Measurements from ENCODE around the gene FCRL5. TPM values are rescaled to one million over a fixed set of nuclear protein-coding genes. Genes with fewer than 3 reads are reported as not detected.

Gene FCRL5
- total and polyA plus RNA-seq, 2 donors (not counting 3 experiments of a cell fraction or from before 2014, with no cell fraction given): not detected

GRCh38 chr1:157490467-157491165 is 61.7 kb downstream of the FCRL5 start:
- TF ChIP-seq FOS (IDR thresholded peaks at IDR 0.05; ENCODE audit: borderline replicate concordance, insufficient read depth, low read length) (no peak), CTCF (IDR thresholded peaks at IDR 0.05; ENCODE audit: extremely low read depth in 1 of 2, insufficient read depth in 1 of 2, low read depth in 1 of 2, low read length in 2 of 2) (peak; percentile 62 to 76)
- ChIA-PET CTCF (interaction anchor here (0.7 to 2.7 kb wide), 4 partner anchors 112 to 124 kb away, joined by 3 to 37 read pairs (median 4); no protein-coding TSS in a partner anchor), POLR2A (no interaction called here)
- H3K4me2 ChIP-seq (ENCODE audit: insufficient read depth, low read length): no peak overlapping the region
- H4K20me1 ChIP-seq (replicated peaks; ENCODE audit: control insufficient read depth, extremely low read depth, insufficient read depth, low read length): no peaks in the 10 kb centered on the region
- BruUV-seq (replicated peaks): no TSS peak
- dilution Hi-C loops (cut with MboI; ENCODE audit: extremely low pct_ligation_motif_present, low sequenced_read_pairs) (no loop called here), intact Hi-C loops (cut with micrococcal nuclease) (no loop called here)
- no peak overlapping the region for H3K4me3 ChIP-seq (replicated peaks in 1 of 3; ENCODE audit: insufficient read depth in 1 of 3, low read depth in 1 of 3, low read length in 3 of 3)
- H3K79me2 ChIP-seq (ENCODE audit: control insufficient read depth, insufficient read depth, low read length): no peaks in the 10 kb centered on the region
- H3K9me1 ChIP-seq (replicated peaks; ENCODE audit: control insufficient read depth, extremely low read depth, insufficient read depth, low read length): no peaks in the 10 kb centered on the region
- peak; percentile 81 for FAIRE-seq
- peak; percentile 58 for DNase-seq (ENCODE audit: low read depth, low spot score)
- H3K36me3 ChIP-seq (ENCODE audit: control insufficient read depth in 2 of 2, extremely low read depth in 1 of 2, insufficient read depth in 2 of 2, low read length in 2 of 2): no peaks in the 10 kb centered on the region
- no peak overlapping the region for H2AFZ ChIP-seq (ENCODE audit: low read depth, low read length)
- no peak overlapping the region for H3K9ac ChIP-seq (replicated peaks; ENCODE audit: extremely low read depth, insufficient read depth, low read length)
- H3K27me3 ChIP-seq (ENCODE audit: control insufficient read depth in 2 of 2, insufficient read depth in 2 of 2, low read length in 2 of 2): peaks cover 0 to 6% of the 10 kb centered on the region in 2 experiments
- no peaks in the 10 kb centered on the region for H3K9me3 ChIP-seq (replicated peaks; ENCODE audit: control insufficient read depth, insufficient read depth, low read length)
- H3K27ac ChIP-seq (ENCODE audit: insufficient read depth, low read depth, low read length): no peak overlapping the region
- no peaks in the 10 kb centered on the region for H3K4me1 ChIP-seq (ENCODE audit: control insufficient read depth, extremely low read depth, insufficient read depth, low read length)

- no peaks in the 10 kb centered on the region for H3K79me2 ChIP-seq (ENCODE audit: control insufficient read depth, insufficient read depth, low read length)
- ChIA-PET CTCF (interaction anchor here (1.0 to 2.7 kb wide), 3 partner anchors 11 to 118 kb away, joined by 3 to 37 read pairs (median 12); no protein-coding TSS in a partner anchor), POLR2A (no interaction called here)
- no peak overlapping the region for H3K27ac ChIP-seq (ENCODE audit: insufficient read depth, low read depth, low read length)
- H3K4me1 ChIP-seq (ENCODE audit: control insufficient read depth, extremely low read depth, insufficient read depth, low read length): no peaks in the 10 kb centered on the region
- no peaks in the 10 kb centered on the region for H3K9me1 ChIP-seq (replicated peaks; ENCODE audit: control insufficient read depth, extremely low read depth, insufficient read depth, low read length)
- FAIRE-seq (no peak), DNase-seq (ENCODE audit: low read depth, low spot score) (no peak)
- no peaks in the 10 kb centered on the region for H3K36me3 ChIP-seq (ENCODE audit: control insufficient read depth in 2 of 2, extremely low read depth in 1 of 2, insufficient read depth in 2 of 2, low read length in 2 of 2)
- BruUV-seq (replicated peaks): no TSS peak
- H4K20me1 ChIP-seq (replicated peaks; ENCODE audit: control insufficient read depth, extremely low read depth, insufficient read depth, low read length): no peaks in the 10 kb centered on the region
- intact Hi-C loops (cut with micrococcal nuclease) (no loop called here), dilution Hi-C loops (cut with MboI; ENCODE audit: extremely low pct_ligation_motif_present, low sequenced_read_pairs) (no loop called here)
- no peaks in the 10 kb centered on the region for H3K9me3 ChIP-seq (replicated peaks; ENCODE audit: control insufficient read depth, insufficient read depth, low read length)
- no peak overlapping the region for H2AFZ ChIP-seq (ENCODE audit: low read depth, low read length)
- no peak overlapping the region for H3K4me2 ChIP-seq (ENCODE audit: insufficient read depth, low read length)
- H3K9ac ChIP-seq (replicated peaks; ENCODE audit: extremely low read depth, insufficient read depth, low read length): no peak overlapping the region
- H3K27me3 ChIP-seq (ENCODE audit: control insufficient read depth in 2 of 2, insufficient read depth in 2 of 2, low read length in 2 of 2): peaks cover 0 to 6% of the 10 kb centered on the region in 2 experiments
- TF ChIP-seq FOS (IDR thresholded peaks at IDR 0.05; ENCODE audit: borderline replicate concordance, insufficient read depth, low read length): no peak
- no peak for TF ChIP-seq MYC (IDR thresholded peaks at IDR 0.05; ENCODE audit: low read depth, low read length)
- no peak for TF ChIP-seq MAX (IDR thresholded peaks at IDR 0.05; ENCODE audit: insufficient read depth, insufficient read length)
- TF ChIP-seq GATA2 (IDR thresholded peaks at IDR 0.05; ENCODE audit: insufficient read depth, insufficient read length, low read depth, low read length): no peak
- no peak for TF ChIP-seq CTCF (IDR thresholded peaks at IDR 0.05; ENCODE audit: extremely low read depth in 1 of 2, insufficient read depth in 1 of 2, low read depth in 1 of 2, low read length in 2 of 2)
- TF ChIP-seq JUN (IDR thresholded peaks at IDR 0.05; ENCODE audit: borderline replicate concordance, insufficient read depth, insufficient read length, low read depth): no peak
- no peak for TF ChIP-seq POLR2AphosphoS5 (IDR thresholded peaks at IDR 0.05; ENCODE audit: insufficient read depth, low read depth, low read length)
- TF ChIP-seq POLR2A (IDR thresholded peaks at IDR 0.05; ENCODE audit: low read depth, low read length): no peak
- TF ChIP-seq EZH2 (IDR thresholded peaks at IDR 0.05; ENCODE audit: borderline replicate concordance, low read depth, low read length, severe bottlenecking): no peak
- H3K4me3 ChIP-seq (replicated peaks in 1 of 3; ENCODE audit: insufficient read depth in 1 of 3, low read depth in 1 of 3, low read length in 3 of 3): no peak overlapping the region
These were observed 64.2 kb downstream of the FCRL5 start for GRCh38 chr1:157488156-157488555.
